CD4-positive, alpha-beta memory T cell (primary cell): Measurements from ENCODE around the gene GFOD2. TPM values are rescaled to one million over a fixed set of nuclear protein-coding genes. Genes with fewer than 3 reads are reported as not detected.

Experiments
- CTCF ChIA-PET: fragments of 350-600 bp; sonication (Branson Sonifier 250); formaldehyde crosslinking; loops from one replicate; lab custom pipeline; 2021; ENCODE audit warnings: inconsistent platforms; ENCODE audit not compliant: partially characterized antibody; lab: Charles Lee
- POLR2A ChIA-PET: fragments of 350-600 bp; sonication (Branson Sonifier 250); formaldehyde crosslinking; loops from one replicate; lab custom pipeline; 2021; ENCODE audit not compliant: partially characterized antibody; lab: Charles Lee
- DNase-seq, 5 donors: peaks; one replicate each; pipeline versions ENCODE4 v3.0.0 to v3.0.0-alpha.2; 2020 to 2022; ENCODE audit warnings: mixed read lengths in 1 of 5
- H3K27ac ChIP-seq: one replicate; pipeline ENCODE4 v1.7.0; 2013; ENCODE audit warnings: low read depth, low read length
- H3K27me3 ChIP-seq: 2 replicates; pipeline ENCODE4 v1.7.0; 2013; ENCODE audit warnings: mild to moderate bottlenecking, low read length, moderate library complexity; ENCODE audit not compliant: insufficient read depth
- H3K36me3 ChIP-seq: 2 replicates; pipeline ENCODE4 v1.7.0; 2013; ENCODE audit warnings: mild to moderate bottlenecking, low read length, moderate library complexity; ENCODE audit not compliant: insufficient read depth
- H3K4me1 ChIP-seq: 2 replicates; pipeline ENCODE4 v1.7.0; 2013; ENCODE audit warnings: mild to moderate bottlenecking, low read length, moderate library complexity; ENCODE audit not compliant: insufficient read depth
- H3K4me3 ChIP-seq, 2 donors: one replicate each; pipeline ENCODE4 v1.7.0; 2013; ENCODE audit warnings: low read length in 2 of 2, mild to moderate bottlenecking in 1 of 2
- H3K9me3 ChIP-seq, 2 donors: one replicate each; pipeline ENCODE4 v1.7.0; 2013; ENCODE audit warnings: low read length in 2 of 2, control low read depth in 1 of 2; ENCODE audit not compliant: control insufficient read depth in 1 of 2
- H3K27ac Mint-ChIP-seq, 7 donors: one replicate each; pipeline ENCODE4 v1.8.0; 2020 to 2021; ENCODE audit warnings: mixed read lengths in 7 of 7, mild to moderate bottlenecking in 6 of 7, inconsistent platforms in 3 of 7, moderate library complexity in 3 of 7
- H3K27me3 Mint-ChIP-seq, 2 donors: one replicate each; pipeline ENCODE4 v1.8.0; 2020 to 2021; ENCODE audit warnings: mixed read lengths in 2 of 2
- H3K36me3 Mint-ChIP-seq, 2 donors: one replicate each; pipeline ENCODE4 v1.8.0; 2020 to 2021; ENCODE audit warnings: mixed read lengths in 2 of 2, inconsistent platforms in 1 of 2, mild to moderate bottlenecking in 1 of 2
- H3K4me1 Mint-ChIP-seq, 4 donors: one replicate each; pipeline ENCODE4 v1.8.0; 2020 to 2021; ENCODE audit warnings: mixed read lengths in 4 of 4, mild to moderate bottlenecking in 1 of 4
- H3K4me3 Mint-ChIP-seq, 8 donors: one replicate each; pipeline ENCODE4 v1.8.0; 2020 to 2021; ENCODE audit warnings: mixed read lengths in 8 of 8, mild to moderate bottlenecking in 7 of 8, moderate library complexity in 6 of 8, inconsistent platforms in 3 of 8
- H3K9me3 Mint-ChIP-seq, 8 donors: one replicate each; pipeline ENCODE4 v1.8.0; 2020 to 2021; ENCODE audit warnings: mixed read lengths in 8 of 8, mild to moderate bottlenecking in 5 of 8, inconsistent platforms in 3 of 8, moderate library complexity in 1 of 8
- intact Hi-C: fragments of 100-400 bp; cut with micrococcal nuclease; formaldehyde crosslinking; loops from one replicate; pipeline ENCODE4 v1.15.1; 2023
- polyA plus RNA-seq, 2 donors: library from polyadenylated mRNA; unstranded; fragments of 300-500 nt; fragmentation: Illumina TruSeq; gene quantifications; one replicate each; pipeline ENCODE4 v1.2.3, GENCODE V29; 2021
- total RNA-seq, 2 experiments: library from RNA; stranded (reverse); gene quantifications; one replicate each; pipeline ENCODE4 v1.2.3, GENCODE V29; 2021

Gene GFOD2
- total and polyA plus RNA-seq, 4 experiments from 2014 or later = 10.8 to 19.8 (median 18.6) TPM

GRCh38 chr16:67733734-67734470 lies 14.8 kb upstream of the GFOD2 start:
- Mint-ChIP-seq H3K36me3 (peaks cover 19 to 48% of the 10 kb centered on the region in 2 donors), H3K4me3 (no peak overlapping the region), H3K27me3 (no peaks in the 10 kb centered on the region), H3K4me1 (peaks cover 0 to 2% (median 0%) of the 10 kb centered on the region in 4 donors), H3K27ac (no peak overlapping the region), H3K9me3 (no peaks in the 10 kb centered on the region)
- ChIA-PET CTCF (interaction anchor here (1.0 kb wide), 1 partner anchor 82 kb away, joined by 3 read pairs; no protein-coding TSS in a partner anchor), POLR2A (no interaction called here)
- DNase-seq = no peak
- no peak overlapping the region for H3K4me3 ChIP-seq
- H3K4me1 ChIP-seq = no peaks in the 10 kb centered on the region
- H3K27me3 ChIP-seq = no peaks in the 10 kb centered on the region
- peaks cover 44% of the 10 kb centered on the region for H3K36me3 ChIP-seq
- intact Hi-C loops = no loop called here
- no peak overlapping the region for H3K27ac ChIP-seq
- H3K9me3 ChIP-seq = no peaks in the 10 kb centered on the region

GRCh38 chr16:67731753-67732095 lies 12.6 kb upstream of the GFOD2 start:
- ChIA-PET CTCF (no interaction called here), POLR2A (no interaction called here)
- peaks cover 0 to 2% (median 0%) of the 10 kb centered on the region in 4 donors for H3K4me1 Mint-ChIP-seq
- Histone ChIP-seq H3K4me3 (no peak overlapping the region), H3K4me1 (no peaks in the 10 kb centered on the region), H3K27me3 (no peaks in the 10 kb centered on the region), H3K36me3 (peaks cover 58% of the 10 kb centered on the region), H3K9me3 (no peaks in the 10 kb centered on the region), H3K27ac (no peak overlapping the region)
- H3K27me3 Mint-ChIP-seq = no peaks in the 10 kb centered on the region
- H3K4me3 Mint-ChIP-seq = no peak overlapping the region
- peaks cover 18 to 60% of the 10 kb centered on the region in 2 donors for H3K36me3 Mint-ChIP-seq
- H3K27ac Mint-ChIP-seq = no peak overlapping the region
- no peak for DNase-seq
- intact Hi-C loops = no loop called here
- H3K9me3 Mint-ChIP-seq = no peaks in the 10 kb centered on the region

- no peaks in the 10 kb centered on the region for H3K9me3 ChIP-seq
- peaks cover 58% of the 10 kb centered on the region for H3K36me3 ChIP-seq
- Mint-ChIP-seq H3K27ac (peak overlapping the region in 2 of 7 donors; percentile 13), H3K9me3 (no peaks in the 10 kb centered on the region), H3K4me3 (no peak overlapping the region), H3K27me3 (no peaks in the 10 kb centered on the region), H3K36me3 (peaks cover 16 to 59% of the 10 kb centered on the region in 2 donors), H3K4me1 (no peaks in the 10 kb centered on the region)
- POLR2A ChIA-PET = no interaction called here
- DNase-seq = no peak
- H3K4me3 ChIP-seq = no peak overlapping the region
- no peaks in the 10 kb centered on the region for H3K27me3 ChIP-seq
- H3K27ac ChIP-seq = no peak overlapping the region
- CTCF ChIA-PET = no interaction called here
- intact Hi-C loops = no loop called here
- H3K4me1 ChIP-seq = no peaks in the 10 kb centered on the region
These were observed 12.1 kb upstream of the GFOD2 start for GRCh38 chr16:67731071-67731752.

DNA sequence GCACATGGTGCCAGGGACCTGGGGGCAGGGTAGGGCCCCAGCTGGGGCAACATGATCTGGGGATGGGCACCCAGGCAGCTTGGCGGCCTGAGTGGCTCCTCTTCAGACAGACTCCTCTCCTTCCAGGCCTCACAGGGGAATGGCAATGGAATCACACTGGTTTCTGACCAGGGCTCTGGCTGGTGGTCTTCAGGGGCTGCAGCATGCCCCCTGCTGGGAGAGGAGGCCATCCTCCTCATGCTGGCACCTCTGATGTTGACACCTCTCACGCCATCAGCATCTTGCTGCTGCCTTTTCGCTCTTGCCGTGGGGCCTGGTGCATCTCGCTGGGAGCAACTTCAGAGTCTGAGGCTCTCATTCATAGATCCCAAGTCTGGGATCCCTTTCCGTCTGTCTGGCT lies 11.2 kb upstream of the GFOD2 start:
- Histone ChIP-seq H3K36me3 (peaks cover 58% of the 10 kb centered on the region), H3K27me3 (no peaks in the 10 kb centered on the region), H3K4me1 (no peaks in the 10 kb centered on the region), H3K4me3 (no peak overlapping the region), H3K27ac (no peak overlapping the region), H3K9me3 (no peaks in the 10 kb centered on the region)
- no peak overlapping the region for H3K4me3 Mint-ChIP-seq
- peaks cover 19 to 64% of the 10 kb centered on the region in 2 donors for H3K36me3 Mint-ChIP-seq
- intact Hi-C loops = no loop called here
- H3K4me1 Mint-ChIP-seq = no peaks in the 10 kb centered on the region
- DNase-seq = no peak
- no peaks in the 10 kb centered on the region for H3K27me3 Mint-ChIP-seq
- ChIA-PET POLR2A (no interaction called here), CTCF (no interaction called here)
- H3K27ac Mint-ChIP-seq = peak overlapping the region in 1 of 7 donors; percentile 37
- H3K9me3 Mint-ChIP-seq = no peaks in the 10 kb centered on the region

DNA sequence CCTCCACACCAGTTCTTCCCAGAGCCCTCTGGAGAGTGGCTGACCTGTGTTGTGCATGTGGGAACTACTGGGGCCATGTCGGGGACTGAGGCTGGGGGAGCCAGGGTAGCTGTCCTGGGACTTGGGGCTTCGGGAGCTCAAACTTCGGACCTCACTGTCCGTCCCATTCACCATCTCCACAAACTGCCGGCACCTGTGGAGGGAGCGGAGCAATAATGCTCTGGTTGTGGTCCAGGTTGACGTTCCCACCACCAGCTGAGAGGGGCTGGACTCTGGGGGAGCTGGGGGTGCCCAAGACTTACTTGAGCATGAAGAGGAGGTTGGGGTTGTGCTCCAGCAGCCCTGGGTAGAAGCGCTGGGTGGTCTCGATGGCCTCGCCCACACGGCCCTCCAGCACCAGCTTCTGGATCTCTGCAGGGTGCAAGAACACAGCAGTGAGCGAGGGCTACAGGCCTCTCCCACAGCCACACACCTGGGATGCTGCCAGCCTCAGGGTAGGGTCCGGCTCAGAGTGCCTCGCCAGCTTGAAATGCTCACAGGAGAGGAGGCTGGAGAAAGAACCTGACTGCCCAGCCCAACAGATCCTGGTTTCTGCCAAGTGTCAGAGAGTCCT lies 10.6 kb upstream of the GFOD2 start:
- CTCF ChIA-PET = interaction anchor here (1.5 kb wide), 1 partner anchor 9 kb away, joined by 3 read pairs; no protein-coding TSS in a partner anchor
- Mint-ChIP-seq H3K9me3 (no peaks in the 10 kb centered on the region), H3K4me1 (no peaks in the 10 kb centered on the region), H3K27me3 (no peaks in the 10 kb centered on the region), H3K36me3 (peaks cover 22 to 65% of the 10 kb centered on the region in 2 donors), H3K27ac (no peak overlapping the region), H3K4me3 (no peak overlapping the region)
- no peak overlapping the region for H3K4me3 ChIP-seq
- no peaks in the 10 kb centered on the region for H3K27me3 ChIP-seq
- POLR2A ChIA-PET = interaction anchor here (1.1 to 2.0 kb wide), 2 partner anchors 10 to 14 kb away, joined by 3 to 8 read pairs; partner anchors contain the start of gene GFOD2
- DNase-seq = no peak
- intact Hi-C loops = no loop called here
- H3K36me3 ChIP-seq = peaks cover 58% of the 10 kb centered on the region
- no peaks in the 10 kb centered on the region for H3K9me3 ChIP-seq
- H3K27ac ChIP-seq = no peak overlapping the region
- no peaks in the 10 kb centered on the region for H3K4me1 ChIP-seq

GRCh38 chr16:67727521-67728485 lies 8.7 kb upstream of the GFOD2 start:
- no peak for DNase-seq
- ChIA-PET CTCF (interaction anchor here (1.1 kb wide), 1 partner anchor 89 kb away, joined by 4 read pairs; no protein-coding TSS in a partner anchor), POLR2A (interaction anchor here (1.0 to 2.0 kb wide), 2 partner anchors 8 to 60 kb away, joined by 3 to 8 read pairs; partner anchors contain the start of gene GFOD2)
- H3K4me3 Mint-ChIP-seq = no peak overlapping the region
- peak overlapping the region in 2 of 7 donors; percentile 50 to 65 for H3K27ac Mint-ChIP-seq
- Histone ChIP-seq H3K4me1 (no peaks in the 10 kb centered on the region), H3K4me3 (no peak overlapping the region), H3K9me3 (no peaks in the 10 kb centered on the region), H3K27me3 (no peaks in the 10 kb centered on the region), H3K36me3 (peaks cover 45% of the 10 kb centered on the region), H3K27ac (no peak overlapping the region)
- peaks cover 22 to 60% of the 10 kb centered on the region in 2 donors for H3K36me3 Mint-ChIP-seq
- H3K9me3 Mint-ChIP-seq = no peaks in the 10 kb centered on the region
- intact Hi-C loops = no loop called here
- H3K27me3 Mint-ChIP-seq = no peaks in the 10 kb centered on the region
- H3K4me1 Mint-ChIP-seq = no peaks in the 10 kb centered on the region
